ENCODE data around the gene SNAI1.
A peak's percentile ranks its signal among the peaks of the same experiment; 100 is the strongest.

Gene SNAI1

GRCh38 chr20:50014570-50015562 is 32.1 kb downstream of the SNAI1 start:
- DNase-seq: peak; percentile 69

DNA sequence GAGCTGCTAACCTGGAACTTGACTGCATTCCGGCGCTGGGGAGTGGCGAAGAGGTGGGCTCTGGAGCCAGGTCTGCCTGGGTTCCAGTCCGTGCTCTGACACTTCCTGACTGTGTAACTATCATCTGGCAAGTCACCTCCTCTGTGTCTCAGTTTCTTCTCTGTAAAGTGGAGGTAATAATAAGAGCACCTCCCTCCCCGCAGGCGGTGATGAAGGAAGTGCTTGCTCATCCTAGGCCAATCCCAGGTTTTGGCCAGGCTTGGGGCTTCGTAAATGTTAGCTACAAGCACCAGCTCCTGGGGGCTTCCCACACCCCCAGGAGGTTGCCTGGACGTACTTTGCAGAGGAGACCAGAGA is 32.8 kb downstream of the SNAI1 start:
- peak; percentile 40 for DNase-seq

DNA sequence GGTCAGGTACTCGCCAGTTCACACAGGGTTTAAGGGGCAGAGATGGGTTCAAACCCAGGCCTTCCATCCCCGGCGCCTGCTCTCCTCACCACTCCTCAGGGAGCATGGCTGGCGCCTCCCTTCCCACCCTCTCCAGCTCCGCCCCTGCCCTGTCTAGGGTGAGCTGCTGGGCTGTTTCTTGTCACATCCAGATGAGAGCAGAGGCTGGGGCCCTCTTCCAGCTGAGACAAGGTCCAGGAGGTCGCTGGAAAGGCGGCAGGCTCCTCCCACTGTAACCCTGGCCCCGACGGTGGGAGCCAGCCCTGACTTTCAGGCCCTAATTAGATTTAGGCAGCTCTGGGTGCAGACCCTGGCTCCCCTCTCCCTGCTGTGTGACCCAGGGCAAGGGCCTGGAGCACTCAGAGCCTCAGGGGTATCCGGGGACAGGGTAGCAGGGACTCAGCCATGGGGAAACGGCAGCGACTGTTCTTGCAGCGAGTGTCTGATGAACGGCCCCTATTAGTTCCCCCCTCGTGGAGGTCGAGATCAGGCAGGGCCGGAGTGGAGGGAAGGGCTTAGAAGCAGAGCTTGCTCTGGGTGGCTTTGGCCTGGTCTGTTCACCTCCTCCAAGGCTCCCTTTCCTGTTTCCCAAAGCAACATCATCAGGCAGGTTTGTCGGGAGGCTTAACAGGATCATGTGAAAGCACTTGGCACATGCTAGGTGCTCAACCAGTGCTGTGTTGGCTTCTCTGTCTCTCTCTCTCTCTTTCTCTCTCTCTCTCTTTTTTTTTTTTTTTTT is 33.4 kb downstream of the SNAI1 start:
- peak; percentile 46 for DNase-seq

DNA sequence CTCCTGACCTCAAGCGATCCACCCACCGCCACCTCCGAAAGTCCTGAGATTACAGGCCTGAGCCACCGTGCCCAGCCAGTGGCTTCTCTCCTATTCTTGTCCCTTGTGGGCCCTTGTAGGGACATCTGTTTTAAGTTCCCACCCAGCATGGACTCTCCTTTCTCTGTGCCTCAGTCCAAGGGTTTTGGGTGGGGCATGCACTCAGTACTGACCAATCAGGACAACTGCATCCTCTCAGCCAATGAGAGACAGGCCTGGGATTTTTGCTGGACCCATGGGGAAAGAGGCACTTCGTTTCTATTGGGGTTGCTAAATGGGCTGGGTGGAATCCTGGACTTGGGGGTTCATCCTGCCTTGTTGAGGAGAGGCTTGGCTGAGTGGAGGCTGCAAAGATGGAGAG is 34.4 kb downstream of the SNAI1 start:
- DNase-seq: no peak

DNA sequence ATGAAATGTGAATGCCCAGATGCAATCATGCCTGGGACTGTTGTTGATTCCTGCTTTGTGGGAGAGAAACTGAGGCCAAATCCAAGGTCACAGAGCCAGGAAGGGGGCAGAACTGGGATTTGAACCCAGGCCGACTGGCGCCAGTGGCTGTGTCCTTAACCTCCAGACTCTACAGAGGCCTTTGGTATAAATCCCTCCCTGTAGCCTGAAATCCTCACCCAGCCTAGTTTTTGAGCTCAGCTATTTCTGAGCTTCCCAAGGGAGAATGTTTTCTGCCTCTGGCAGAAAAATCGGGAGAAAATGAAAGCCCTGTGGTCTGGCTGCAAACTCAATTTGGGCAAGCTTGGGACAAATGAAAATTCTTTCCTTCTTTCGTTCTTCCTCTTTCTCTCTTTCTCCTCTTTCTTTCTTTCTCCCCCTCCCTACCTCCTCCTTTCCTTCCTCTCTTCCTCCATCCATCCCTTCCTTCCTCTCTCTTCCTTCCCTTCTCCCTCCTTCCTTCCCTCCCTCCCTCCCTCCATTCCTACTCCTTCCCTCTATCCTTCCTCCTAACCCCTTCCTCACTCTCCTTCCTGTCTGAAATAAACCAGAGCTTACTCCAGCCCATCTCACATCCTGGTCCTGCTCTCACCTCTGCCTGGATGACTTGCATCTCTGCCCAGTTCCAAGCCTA is 34.9 kb downstream of the SNAI1 start:
- peak; percentile 33 for DNase-seq

GRCh38 chr20:50019466-50020256 is 36.9 kb downstream of the SNAI1 start:
- DNase-seq: no peak

DNA sequence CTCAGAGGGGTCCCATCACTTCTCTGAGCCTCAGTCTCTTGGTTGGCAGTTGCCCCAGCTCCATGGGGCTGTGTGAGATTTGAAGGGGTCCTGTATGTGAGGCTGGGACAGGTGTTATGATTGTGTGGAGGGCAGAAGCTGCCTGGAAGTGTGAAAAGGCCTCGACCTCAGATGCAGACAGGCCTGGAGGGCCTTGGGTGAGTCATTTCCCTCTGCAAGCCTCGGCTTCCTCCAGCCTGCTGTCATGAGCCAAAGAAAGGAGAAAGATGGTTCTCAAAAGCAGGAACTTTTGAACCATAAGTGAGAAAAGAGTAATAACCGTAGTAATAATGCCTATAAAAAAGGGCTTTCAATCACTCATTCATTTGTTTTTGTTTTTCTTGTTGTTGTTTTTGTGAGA is 37.5 kb downstream of the SNAI1 start:
- no peak for DNase-seq

- no peak for DNase-seq
These were observed 39.9 kb downstream of the SNAI1 start for GRCh38 chr20:50022676-50023075.

GRCh38 chr20:50023116-50023805 is 40.5 kb downstream of the SNAI1 start:
- DNase-seq: no peak

- no peak for DNase-seq
These were observed 44.2 kb downstream of the SNAI1 start for GRCh38 chr20:50026746-50027575.

- DNase-seq: peak; percentile 81
These were observed 44.9 kb downstream of the SNAI1 start for GRCh38 chr20:50027611-50028105.

- DNase-seq: no peak
These were observed 46.4 kb downstream of the SNAI1 start for GRCh38 chr20:50029083-50029696.

DNA sequence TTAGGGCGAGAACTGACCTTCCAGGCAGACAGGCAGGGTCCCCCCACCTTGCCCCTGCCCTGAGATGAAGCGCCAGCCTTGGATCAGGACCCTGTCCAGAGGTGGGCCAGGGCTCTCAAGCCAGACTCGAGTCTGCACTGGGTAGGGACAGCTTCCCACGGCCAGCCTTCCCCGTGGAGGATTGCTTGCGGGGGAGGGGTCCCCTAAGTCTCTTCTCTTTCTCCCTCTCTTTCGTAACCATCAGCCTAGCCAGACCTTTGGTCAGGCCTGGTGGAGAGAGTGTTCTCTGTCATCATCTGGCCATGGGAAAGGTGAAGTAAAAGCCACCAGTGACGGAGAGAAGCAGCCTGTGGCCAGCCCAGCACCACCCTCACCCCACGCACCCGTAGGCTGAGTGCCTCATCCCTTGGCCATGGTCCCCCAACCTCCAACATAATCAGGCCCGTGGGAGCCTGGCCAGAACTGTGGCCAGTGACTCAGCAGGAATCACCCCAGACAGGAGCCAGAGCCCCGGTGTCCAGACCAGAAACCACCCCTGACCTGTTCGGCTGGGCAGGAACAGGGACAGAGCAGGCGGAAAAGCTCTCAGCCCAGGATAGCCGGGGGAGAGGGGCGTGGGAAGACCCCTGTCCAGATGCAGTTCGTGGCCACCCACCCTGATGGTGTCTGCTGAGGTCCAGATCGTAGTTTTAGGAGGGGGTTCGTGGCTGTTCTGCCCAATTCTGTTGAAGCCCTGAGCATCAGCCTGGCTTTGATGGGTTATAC is 47.1 kb downstream of the SNAI1 start:
- DNase-seq: peak; percentile 77

- DNase-seq: no peak
These were observed 50.3 kb downstream of the SNAI1 start for GRCh38 chr20:50032955-50033666.

DNA sequence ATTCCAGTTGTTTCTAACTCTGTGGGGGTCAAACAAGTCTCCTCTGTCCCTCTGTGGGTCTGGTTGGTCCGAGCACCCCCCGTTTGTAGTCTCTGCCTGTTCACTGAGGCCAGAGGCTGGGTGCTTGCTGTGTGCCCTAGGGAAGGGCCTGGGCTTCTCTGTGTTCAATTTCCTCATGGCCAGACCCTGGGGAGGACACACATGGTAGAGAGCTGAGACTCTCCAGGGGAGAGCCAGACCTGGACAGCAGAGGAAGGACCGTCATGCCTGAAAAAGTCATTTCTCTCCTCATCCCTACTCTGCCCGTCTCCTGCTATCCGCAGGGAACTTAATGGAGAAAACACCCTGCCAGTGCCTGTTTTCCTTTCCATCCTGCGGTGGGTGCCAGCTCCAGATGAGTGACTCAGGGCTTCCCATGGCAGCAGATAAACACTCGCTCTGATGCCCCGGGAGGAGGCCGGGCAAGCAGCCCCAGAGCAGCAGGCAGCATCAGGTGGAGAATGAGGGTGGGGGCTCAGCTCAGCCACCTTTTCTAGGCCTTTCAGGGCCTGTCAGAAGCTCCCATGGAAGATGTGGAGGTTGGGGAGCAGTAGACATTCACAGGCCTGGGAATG is 51.9 kb downstream of the SNAI1 start:
- no peak for DNase-seq

DNA sequence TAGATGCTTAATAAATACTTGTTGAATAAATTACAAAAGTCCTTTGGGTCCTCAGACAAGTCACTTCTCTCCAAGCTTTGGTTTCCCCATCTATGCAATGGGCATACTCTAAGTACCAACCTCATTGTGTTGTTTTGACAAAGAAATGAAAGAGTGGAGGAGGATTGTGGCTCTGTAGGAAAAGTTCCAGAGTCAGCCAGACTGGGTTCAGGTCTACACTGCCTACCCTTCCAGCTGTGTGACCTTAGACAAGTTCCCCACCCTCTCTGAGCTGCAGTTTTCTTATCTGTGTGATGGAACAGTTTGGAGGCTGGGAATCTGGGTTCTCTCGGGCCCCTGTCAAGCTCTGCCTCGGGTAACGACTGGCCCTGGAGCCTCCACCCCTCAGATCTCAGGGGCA is 53.9 kb downstream of the SNAI1 start:
- no peak for DNase-seq

DNA sequence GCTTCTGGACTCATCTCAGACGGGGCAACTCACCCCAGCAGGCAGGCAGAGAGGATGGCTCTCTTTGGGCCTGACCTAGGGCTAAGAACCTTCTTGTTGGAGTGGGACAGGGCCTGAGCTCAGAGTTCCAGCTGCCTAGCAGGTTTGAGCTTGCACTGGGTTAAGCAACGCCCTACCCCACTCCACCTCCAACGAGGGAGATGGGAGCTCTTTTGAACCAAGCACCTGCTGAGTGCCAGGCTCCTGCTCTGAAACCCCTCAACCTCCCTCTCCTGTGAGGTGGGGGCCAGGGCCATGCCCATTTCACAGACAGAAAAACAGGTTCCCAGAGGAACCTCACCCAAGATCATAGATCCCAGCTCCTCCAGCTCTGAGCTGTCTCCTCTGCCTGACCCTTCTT is 54.3 kb downstream of the SNAI1 start:
- DNase-seq: no peak

DNA sequence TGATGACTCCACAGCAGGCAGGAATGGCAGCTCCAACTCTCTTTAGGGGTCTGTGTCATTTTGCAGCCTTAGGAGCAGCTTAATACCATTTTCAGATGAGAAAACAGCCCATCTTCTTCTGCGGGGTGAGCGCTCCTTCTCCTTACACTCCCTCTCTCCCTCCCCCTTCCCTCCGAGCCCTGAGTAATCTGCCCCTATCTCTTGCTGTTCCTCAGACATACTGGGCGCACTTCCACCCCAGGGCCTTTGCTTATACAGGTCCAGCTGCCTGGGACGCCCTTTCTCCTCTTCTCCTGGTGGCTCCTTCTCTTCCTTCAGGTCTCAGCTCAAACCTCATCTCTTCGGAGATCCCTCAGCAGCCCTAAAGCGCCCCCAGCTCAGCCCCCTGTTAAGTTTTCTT is 54.8 kb downstream of the SNAI1 start:
- no peak for DNase-seq

All from fibroblast of skin of right quadriceps (primary cell).